Measurements from ENCODE around the gene TSHZ2.
A peak's percentile ranks its signal among the peaks of the same experiment; 100 is the strongest.

TSHZ2 gene

GRCh38 chr20:53141201-53142050, 169.3 kb downstream of the TSHZ2 start:
- DNase-seq = no peak

DNA sequence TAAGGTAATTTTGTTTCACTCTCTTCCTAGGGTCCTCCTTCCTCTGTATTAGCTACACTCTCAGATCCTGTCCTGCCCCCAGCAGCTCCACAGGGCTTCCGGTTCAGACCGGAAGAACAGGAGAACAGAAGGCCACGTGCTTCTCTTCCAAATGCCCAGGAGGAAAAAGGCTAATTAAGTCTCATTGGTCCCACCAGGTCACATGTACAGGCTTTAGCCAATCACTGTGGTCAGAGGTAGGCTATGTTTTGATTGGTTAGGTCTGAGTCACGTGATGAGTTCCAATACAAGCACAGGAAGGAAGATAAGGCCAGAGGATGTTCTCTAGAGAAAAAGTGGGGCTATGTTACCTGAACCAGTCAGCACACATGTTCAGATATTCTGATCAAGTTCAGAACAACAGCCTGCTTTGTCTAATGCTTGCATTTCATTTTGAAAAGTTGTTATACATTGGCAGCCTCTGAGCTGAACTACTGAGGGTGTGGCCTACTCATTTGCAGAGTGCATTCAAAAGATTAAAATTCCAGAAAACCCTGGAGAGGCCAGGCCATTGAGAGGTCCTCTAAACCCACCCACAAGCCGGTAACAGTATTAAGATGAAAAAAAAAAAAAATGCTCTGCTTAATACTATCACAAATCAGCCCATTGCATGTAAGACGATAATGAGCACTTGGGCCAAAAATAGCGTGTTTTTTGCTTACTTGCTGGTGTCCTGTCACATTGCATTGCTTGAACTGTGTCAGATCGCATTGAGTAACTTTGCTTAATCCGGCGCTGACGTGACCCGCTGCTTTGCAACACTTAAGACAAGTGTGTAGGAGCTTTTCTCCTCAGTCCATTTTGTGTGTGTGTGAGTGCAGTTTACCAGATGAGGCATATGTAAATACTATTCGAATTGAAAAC, 170.3 kb downstream of the TSHZ2 start:
- DNase-seq = no peak

DNA sequence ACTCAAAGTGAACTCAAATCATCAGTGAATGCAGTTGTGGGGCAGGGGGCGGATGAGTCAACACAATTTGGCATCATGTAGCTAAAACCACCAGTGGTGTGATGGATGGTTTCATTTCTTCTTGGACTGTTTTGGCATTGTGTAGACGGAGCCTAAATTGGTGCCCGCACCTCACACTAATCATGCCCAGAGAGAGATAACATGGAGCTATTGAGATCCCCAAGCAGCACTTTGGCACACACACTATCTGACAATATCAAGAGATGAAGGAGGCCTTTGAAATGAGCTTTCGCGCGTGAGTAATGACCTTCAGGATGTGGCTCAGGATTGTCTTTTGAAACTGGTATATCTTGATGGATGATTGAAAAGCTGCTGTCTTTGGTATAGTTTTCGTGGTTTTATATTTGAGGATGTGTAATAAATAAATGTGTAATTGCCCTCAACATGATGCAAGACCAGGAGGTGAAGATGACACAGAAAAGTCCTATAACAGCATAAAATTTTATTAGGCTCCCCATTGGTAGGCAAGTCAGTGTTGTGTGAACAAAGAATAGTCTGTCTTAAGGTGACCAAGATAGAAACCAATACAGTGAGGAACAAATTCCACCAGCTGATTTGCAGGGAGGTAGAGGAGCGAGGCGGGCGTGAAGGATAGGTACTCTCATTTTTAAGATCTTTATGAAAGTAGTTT, 174.2 kb downstream of the TSHZ2 start:
- no peak for DNase-seq

DNA sequence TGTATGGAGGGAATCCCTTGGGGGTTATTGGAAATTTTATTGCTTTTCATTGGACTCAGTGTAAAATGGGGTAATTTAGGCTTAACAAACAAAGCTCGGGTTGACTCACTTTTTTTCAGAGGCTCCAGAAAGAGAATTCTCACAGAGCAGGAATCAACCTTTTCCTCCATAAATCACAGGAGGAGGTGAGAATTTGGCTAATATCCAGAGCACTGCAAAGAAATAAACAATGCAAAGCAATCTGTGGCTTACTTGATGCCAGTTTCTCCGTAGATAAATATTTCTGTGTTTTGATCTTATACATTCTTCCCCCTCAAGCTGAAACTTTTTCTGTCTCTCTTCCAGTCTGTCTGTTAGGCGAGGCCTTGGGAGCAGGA, 176.6 kb downstream of the TSHZ2 start:
- DNase-seq = no peak

- no peak for DNase-seq
These were observed 177.2 kb downstream of the TSHZ2 start for GRCh38 chr20:53149148-53149889.

GRCh38 chr20:53149890-53150205, 177.7 kb downstream of the TSHZ2 start:
- no peak for DNase-seq

DNA sequence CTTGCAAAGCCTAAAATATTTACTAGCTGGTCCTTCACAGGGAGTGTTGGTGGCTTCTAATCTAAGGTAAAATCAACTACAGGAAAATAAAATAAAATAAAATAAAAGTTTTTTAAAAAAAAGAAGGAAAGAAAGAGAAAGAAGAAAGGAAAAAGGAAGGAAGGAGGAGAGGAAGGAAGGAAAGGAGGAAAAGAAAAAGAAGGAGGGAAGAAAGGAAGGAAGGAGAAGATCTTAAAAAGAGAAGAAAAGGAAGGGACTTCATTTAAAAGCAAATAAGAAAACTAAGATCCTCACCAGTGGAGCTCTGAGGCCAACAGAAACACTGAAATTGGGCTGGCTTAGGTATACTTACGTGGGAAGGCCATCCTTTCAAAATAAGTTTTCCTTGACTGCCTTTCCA, 178.4 kb downstream of the TSHZ2 start:
- DNase-seq = no peak

DNA sequence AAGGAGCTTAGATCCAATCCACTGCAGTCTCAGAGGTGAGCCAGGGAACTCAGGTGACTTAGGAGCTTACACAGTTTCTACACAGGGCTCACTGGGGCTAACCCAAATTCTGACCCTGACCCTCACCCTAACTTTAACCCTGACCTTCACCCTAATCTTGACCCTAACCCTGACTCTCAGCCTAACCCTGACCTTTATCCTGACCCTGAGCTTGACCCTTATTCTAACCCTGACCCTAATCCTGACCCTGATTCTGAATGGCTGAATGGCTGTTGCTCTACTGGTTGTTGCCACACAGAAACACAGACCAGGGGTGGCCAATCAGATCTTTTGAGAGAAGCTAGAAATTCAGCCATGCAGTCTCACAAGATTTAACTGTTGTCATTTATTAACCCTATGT, 180.1 kb downstream of the TSHZ2 start:
- no peak for DNase-seq

DNA sequence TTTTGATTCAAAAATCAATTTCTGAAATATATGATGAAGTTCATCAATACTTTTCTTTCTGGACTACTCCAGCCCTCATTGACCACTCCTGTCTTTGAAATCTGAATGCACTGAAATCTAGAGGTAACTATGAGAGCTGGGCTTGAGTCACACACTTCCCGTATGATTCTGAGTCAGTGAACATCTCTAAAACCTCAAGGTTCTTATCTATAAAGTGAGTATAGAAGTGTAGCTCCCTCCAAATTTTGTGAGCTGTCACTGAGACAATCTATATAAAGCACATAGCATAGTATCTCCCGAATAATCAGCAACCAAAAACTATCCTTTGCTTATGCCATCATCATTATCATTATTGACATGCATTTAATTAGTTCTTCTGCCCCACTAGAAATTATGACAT, 182.4 kb downstream of the TSHZ2 start:
- DNase-seq = no peak

- DNase-seq = peak in 1 of 4 experiments; percentile 8
These were observed 185.6 kb downstream of the TSHZ2 start for GRCh38 chr20:53157443-53158408.

GRCh38 chr20:53159160-53159559, 187.0 kb downstream of the TSHZ2 start:
- DNase-seq = no peak

DNA sequence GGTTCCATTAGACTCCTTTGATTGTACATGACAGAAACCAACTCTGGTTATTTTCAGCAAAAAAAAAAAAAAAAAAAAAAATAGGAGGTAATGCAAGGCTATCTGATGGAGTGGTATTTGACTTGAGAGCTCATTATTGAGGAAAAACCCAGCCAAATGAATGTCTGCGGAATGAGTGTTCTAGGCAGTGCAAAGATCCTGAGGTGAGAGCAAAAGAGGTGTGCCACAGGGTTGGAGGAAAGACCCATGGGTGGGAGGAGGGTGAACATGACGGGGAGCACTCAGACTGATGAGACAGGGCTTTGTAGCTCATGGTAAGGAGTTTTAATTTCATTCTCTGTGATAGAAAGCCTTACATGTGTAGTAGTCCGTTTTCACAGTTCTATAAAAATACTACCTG, 188.9 kb downstream of the TSHZ2 start:
- DNase-seq = no peak

DNA sequence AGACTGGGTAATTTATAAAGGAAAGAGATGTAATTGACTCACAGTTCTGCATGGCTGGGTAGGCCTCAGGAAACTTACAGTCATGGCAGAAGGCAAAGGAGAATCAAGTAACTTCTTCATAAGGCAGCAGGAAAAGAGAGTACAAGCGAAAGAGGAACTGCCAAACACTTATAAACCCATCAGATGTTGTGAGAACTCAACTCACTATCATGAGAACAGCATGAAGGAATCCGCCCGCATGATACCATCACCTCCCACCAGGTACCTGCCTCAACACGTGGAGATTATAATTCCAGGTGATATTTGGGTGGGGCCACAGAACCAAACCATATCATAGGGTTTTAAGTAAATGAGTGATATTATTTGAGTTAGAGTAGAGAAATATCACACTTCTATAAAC, 189.3 kb downstream of the TSHZ2 start:
- DNase-seq = no peak

- no peak for DNase-seq
These were observed 190.2 kb downstream of the TSHZ2 start for GRCh38 chr20:53162251-53162835.

DNA sequence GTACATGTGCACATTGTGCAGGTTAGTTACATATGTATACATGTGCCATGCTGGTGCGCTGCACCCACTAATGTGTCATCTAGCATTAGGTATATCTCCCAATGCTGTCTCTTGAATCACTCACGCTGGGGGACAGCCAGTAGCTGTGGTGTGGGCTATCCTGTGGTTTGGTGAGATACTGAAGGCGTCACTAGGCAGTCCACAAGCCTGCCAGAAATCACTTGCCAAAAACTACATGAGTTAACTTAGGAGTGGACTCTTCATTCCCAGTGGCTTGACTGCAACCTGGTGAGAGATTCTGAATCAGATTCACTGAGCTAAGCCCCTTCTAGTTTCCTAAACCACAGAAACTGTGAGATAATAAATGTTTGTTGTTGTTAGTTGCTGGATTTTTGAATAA, 191.3 kb downstream of the TSHZ2 start:
- DNase-seq = no peak

DNA sequence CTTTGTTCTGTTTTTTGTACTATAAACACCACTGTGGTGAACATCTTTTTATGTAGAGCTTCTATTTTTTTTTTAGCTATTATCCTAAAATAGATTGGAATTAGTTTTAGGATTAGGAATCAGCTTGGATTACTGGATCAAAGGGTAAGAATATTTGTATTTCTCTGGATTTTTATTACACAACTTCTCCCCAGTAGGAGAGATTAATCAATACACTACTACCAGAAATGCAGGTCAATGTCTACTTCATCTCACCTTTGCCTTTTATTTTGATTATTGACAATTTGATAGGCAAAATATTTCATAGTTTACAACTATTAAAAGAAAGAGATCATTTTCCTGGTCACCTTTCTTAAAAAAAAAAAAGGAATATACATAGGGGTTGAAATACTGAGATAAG, 191.9 kb downstream of the TSHZ2 start:
- DNase-seq = no peak

DNA sequence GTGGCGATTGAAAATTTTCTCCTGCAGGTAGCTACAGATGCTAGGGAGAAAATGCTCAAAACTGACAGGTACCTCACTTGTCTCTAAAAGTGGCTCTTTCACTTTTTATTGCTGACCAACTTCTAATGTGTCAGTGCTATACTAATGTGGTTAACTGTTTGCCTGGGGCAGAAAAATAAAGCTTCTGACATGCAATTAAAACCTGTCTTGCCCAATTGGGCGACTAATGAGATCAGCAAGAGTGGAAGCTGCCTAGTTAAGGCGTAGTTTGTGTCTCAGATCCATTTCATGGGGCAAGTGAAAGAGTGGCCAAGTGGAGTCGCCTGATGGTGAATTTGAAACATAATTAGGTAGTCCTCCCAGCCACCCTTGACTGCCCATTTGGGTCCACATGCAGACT, 193.3 kb downstream of the TSHZ2 start:
- DNase-seq = no peak

DNA sequence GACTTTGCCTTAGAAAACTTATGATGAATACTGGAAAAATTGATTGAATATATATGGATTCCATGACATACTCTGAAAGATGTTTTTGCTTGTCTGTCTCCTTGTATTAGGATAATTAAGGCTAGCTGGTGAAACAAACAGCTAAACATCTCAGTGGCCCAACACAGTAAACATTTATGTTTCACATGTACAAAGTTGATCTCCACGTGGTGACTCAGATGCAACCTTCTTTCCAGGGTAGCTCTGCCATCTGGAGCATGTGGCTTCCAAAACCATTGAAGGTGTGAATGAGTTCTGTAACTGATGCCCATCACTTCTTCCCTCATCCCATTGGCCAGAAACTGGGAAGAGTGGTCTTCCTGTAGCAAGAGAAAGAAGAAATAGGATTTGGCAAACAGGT, 196.3 kb downstream of the TSHZ2 start:
- no peak for DNase-seq

GRCh38 chr20:53170196-53170595, 198.0 kb downstream of the TSHZ2 start:
- DNase-seq = no peak

GRCh38 chr20:53171065-53171464, 198.9 kb downstream of the TSHZ2 start:
- DNase-seq = no peak

DNA sequence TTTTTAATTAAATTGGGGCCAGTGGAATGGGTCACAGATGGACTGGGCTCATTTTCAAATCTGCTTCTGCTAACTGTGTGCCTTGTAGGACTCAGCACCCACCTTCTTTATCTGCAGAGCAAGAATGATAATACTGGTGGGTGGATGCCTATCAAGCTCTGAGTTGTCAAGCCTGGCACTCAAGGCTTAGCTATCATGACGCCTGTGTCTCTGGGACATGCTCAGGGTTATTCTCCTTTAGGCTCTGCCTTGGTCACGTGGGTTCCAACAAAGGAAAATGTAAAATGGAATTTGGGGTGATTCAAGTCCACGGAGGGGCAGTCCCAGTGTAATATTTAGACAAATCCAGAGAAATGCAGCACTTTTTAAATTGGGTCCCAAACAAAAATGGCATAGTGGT, 202.3 kb downstream of the TSHZ2 start:
- no peak for DNase-seq
